GM12878 (cell line): ENCODE results near the gene TXNDC17. TPM values are rescaled to one million over a fixed set of nuclear protein-coding genes. Genes with fewer than 3 reads are reported as not detected.

Source experiments
- ATAC-seq: fragments of 200-7000 bp; cut with Tn5 transposase; 3 replicates; pipeline ENCODE4 v1.9.1; 2020; ENCODE audit warnings: mild to moderate bottlenecking, moderate library complexity
- BruUV-seq: library from RNA; stranded (reverse); fragments of 400-500 nt; replicated peaks from 2 replicates; lab custom pipeline; 2021; lab: Mats Ljungman, UMichigan
- CTCF ChIA-PET: fragments of 300-600 bp; sonication (Branson Sonifier 250); formaldehyde crosslinking; extraction: SDS; loops from one replicate; lab custom pipeline; 2021; ENCODE audit warnings: inconsistent platforms; lab: Yijun Ruan, JAX
- POLR2A ChIA-PET: fragments of 350-600 bp; formaldehyde crosslinking; extraction: SDS; loops from one replicate; lab custom pipeline; 2021; ENCODE audit warnings: inconsistent platforms; lab: Charles Lee
- RAD21 ChIA-PET: fragments of 300-600 bp; sonication (Branson Sonifier 250); formaldehyde crosslinking; loops from one replicate; lab custom pipeline; 2023; ENCODE audit warnings: antibody characterized with exemption; ENCODE audit not compliant: unreplicated experiment; lab: Charles Lee
- SMC1A ChIA-PET: fragments of 300-600 bp; sonication (Branson Sonifier 250); formaldehyde crosslinking; loops from one replicate; lab custom pipeline; 2023; ENCODE audit not compliant: unreplicated experiment, uncharacterized antibody; lab: Charles Lee
- DNase-seq: peaks from one replicate; pipeline ENCODE4 v3.0.0-alpha.2; 2011; ENCODE audit warnings: low read depth, low spot score
- FAIRE-seq: peaks from 3 replicates; lab custom pipeline; 2011; peaks lifted over from hg19 to GRCh38; lab: Jason Lieb, UNC
- H2AFZ ChIP-seq: 2 replicates; pipeline ENCODE4 v1.6.0; 2011; ENCODE audit warnings: low read depth, low read length, control low read depth; ENCODE audit not compliant: control insufficient read depth
- H3K27ac ChIP-seq: 2 replicates; pipeline ENCODE4 v1.5.1; 2011; ENCODE audit warnings: control low read depth; ENCODE audit not compliant: control insufficient read depth, insufficient read depth
- H3K27me3 ChIP-seq, 2 experiments: replicated peaks in 1 of 2; 2 replicates each; pipeline versions ENCODE4 v1.6.0 to v1.6.1; 2011; ENCODE audit warnings: low read length in 1 of 2; ENCODE audit not compliant: control insufficient read depth in 2 of 2, insufficient read depth in 2 of 2
- H3K36me3 ChIP-seq, 2 experiments: 2 replicates each; pipeline ENCODE4 v1.5.1; 2011; ENCODE audit warnings: low read length in 1 of 2; ENCODE audit not compliant: control insufficient read depth in 2 of 2, insufficient read depth in 2 of 2
- H3K4me1 ChIP-seq: 2 replicates; pipeline ENCODE4 v1.6.1; 2011; ENCODE audit warnings: mild to moderate bottlenecking, low read length, moderate library complexity, mixed read lengths; ENCODE audit not compliant: control insufficient read depth, insufficient read depth
- H3K4me2 ChIP-seq: 2 replicates; pipeline ENCODE4 v1.6.0; 2011; ENCODE audit warnings: control low read depth; ENCODE audit not compliant: control insufficient read depth, insufficient read depth
- H3K4me3 ChIP-seq: fragments of 200-600 bp; sonication (generic); 2 replicates; pipeline ENCODE4 v1.5.1; 2016
- H3K79me2 ChIP-seq: 2 replicates; pipeline ENCODE4 v1.6.0; 2011; ENCODE audit warnings: low read length; ENCODE audit not compliant: control insufficient read depth, insufficient read depth
- H3K9ac ChIP-seq: 2 replicates; pipeline ENCODE4 v1.8.0; 2011; ENCODE audit warnings: low read length, control low read depth, mixed read lengths; ENCODE audit not compliant: control insufficient read depth, insufficient read depth
- H3K9me3 ChIP-seq: replicated peaks from 3 replicates; pipeline ENCODE4 v1.5.1; 2011; ENCODE audit warnings: mild to moderate bottlenecking, low read length; ENCODE audit not compliant: control insufficient read depth, insufficient read depth
- H4K20me1 ChIP-seq: 2 replicates; pipeline ENCODE4 v1.6.0; 2011; ENCODE audit not compliant: control insufficient read depth, insufficient read depth
- ASH2L ChIP-seq: fragments of 300-600, 200-600 bp; sonication (generic); IDR thresholded peaks from 2 replicates; pipeline ENCODE4 v1.6.1; 2017; ENCODE audit warnings: low read depth, mild to moderate bottlenecking, borderline replicate concordance
- NKRF ChIP-seq: fragments of 450-650 bp; conservative IDR thresholded peaks from 2 replicates; pipeline ENCODE4 v1.6.1; 2017; ENCODE audit warnings: mild to moderate bottlenecking, moderate library complexity
- NRF1 ChIP-seq: conservative IDR thresholded peaks from 2 replicates; pipeline ENCODE4 v1.6.1; 2011; ENCODE audit warnings: mild to moderate bottlenecking, low read depth, low read length, improper control_type of control experiment
- PAX8 ChIP-seq: fragments of 450-650 bp; IDR thresholded peaks from 2 replicates; pipeline ENCODE4 v1.6.1; 2017; ENCODE audit warnings: mild to moderate bottlenecking, moderate library complexity
- RBBP5 ChIP-seq: fragments of 200-600 bp; sonication (generic); conservative IDR thresholded peaks from 2 replicates; pipeline ENCODE4 v1.6.1; 2016
- RELA ChIP-seq: fragments of 450-650 bp; IDR thresholded peaks from 2 replicates; pipeline ENCODE4 v1.8.0; 2014; ENCODE audit warnings: borderline replicate concordance; ENCODE audit not compliant: partially characterized antibody
- SMAD5 ChIP-seq: IDR thresholded peaks from 2 replicates; pipeline ENCODE4 v1.6.1; 2016; ENCODE audit warnings: antibody characterized with exemption, low read depth
- SREBF2 ChIP-seq: IDR thresholded peaks from 2 replicates; pipeline ENCODE4 v1.6.1; 2012; ENCODE audit warnings: mild to moderate bottlenecking, low read length
- SRF ChIP-seq, 2 experiments: IDR thresholded peaks; 2 replicates each; pipeline ENCODE4 v1.6.1; 2011; ENCODE audit warnings: low read depth in 2 of 2, low read length in 2 of 2, mild to moderate bottlenecking in 1 of 2, moderate library complexity in 1 of 2
- ZSCAN29 ChIP-seq: fragments of 450-650 bp; IDR thresholded peaks from 2 replicates; pipeline ENCODE4 v1.6.1; 2017; ENCODE audit warnings: mild to moderate bottlenecking, moderate library complexity
- WGBS: methylation state at CpG from one replicate; pipeline ENCODE4 v1.1.6; 2016; ENCODE audit warnings: low lambda C conversion rate; ENCODE audit not compliant: insufficient replicate concordance, insufficient coverage; ENCODE audit errors: missing lambda C conversion rate; 5-methylcytosine and 5-hydroxymethylcytosine counted together
- in situ Hi-C: fragments of 300-500 bp; cut with MboI; formaldehyde crosslinking; loops from 9 replicates; pipeline ENCODE4 v1.14.3; 2018; ENCODE audit warnings: mixed read lengths
- intact Hi-C: fragments of 100-400 bp; cut with micrococcal nuclease; formaldehyde crosslinking; loops from one replicate; pipeline ENCODE4 v1.14.2; 2022; ENCODE audit not compliant: unreplicated experiment
- polyA plus RNA-seq, 11 experiments: library from polyadenylated mRNA; depleted of rRNA in 4 of 11; unstranded in 6 of 11; stranded (reverse) in 5 of 11; fragments of >200 nt; fragmentation: Nextera tagmentation in 4 of 11; fragmentation: Illumina TruSeq in 1 of 11; extraction: Ambion mirVana in 4 of 11; extraction: Trizol in 1 of 11; gene quantifications; 1 replicate in 1 of 11; 2 replicates in 10 of 11; pipeline versions ENCODE4 v1.2.1 to v1.2.3, GENCODE V29; 2011 to 2016; ENCODE audit warnings: inconsistent platforms in 2 of 11, missing spikeins in 2 of 11, low read depth in 1 of 11
- total RNA-seq, 4 experiments: library from RNA; depleted of rRNA in 3 of 4; stranded (reverse); fragments of >200 nt in 3 of 4; fragmentation: Illumina TruSeq in 1 of 4; extraction: Trizol in 1 of 4; gene quantifications; 2 replicates each; pipeline versions ENCODE4 v1.2.1 to v1.2.3, GENCODE V29; 2013 to 2021
- TF ChIP-seq, protein P1 (sequence below): IDR thresholded peaks from 2 replicates; pipeline ENCODE4 v1.6.1; 2012; ENCODE audit warnings: low read depth, low read length, improper control_type of control experiment
- TF ChIP-seq, protein P2 (sequence below): fragments of 450-650 bp; IDR thresholded peaks from 2 replicates; pipeline ENCODE4 v1.6.1; 2017; ENCODE audit warnings: mild to moderate bottlenecking
- TF ChIP-seq, protein P3 (sequence below): IDR thresholded peaks from 2 replicates; pipeline ENCODE4 v1.6.1; 2011; ENCODE audit warnings: low read depth, mild to moderate bottlenecking, low read length, moderate library complexity, borderline replicate concordance; ENCODE audit errors: extremely low read depth

The TXNDC17 gene
- total and polyA plus RNA-seq, 10 of the 15 experiments (the other 5 are each of a cell fraction or from before 2014, with no cell fraction given): 124 to 957 (median 216) TPM

DNA sequence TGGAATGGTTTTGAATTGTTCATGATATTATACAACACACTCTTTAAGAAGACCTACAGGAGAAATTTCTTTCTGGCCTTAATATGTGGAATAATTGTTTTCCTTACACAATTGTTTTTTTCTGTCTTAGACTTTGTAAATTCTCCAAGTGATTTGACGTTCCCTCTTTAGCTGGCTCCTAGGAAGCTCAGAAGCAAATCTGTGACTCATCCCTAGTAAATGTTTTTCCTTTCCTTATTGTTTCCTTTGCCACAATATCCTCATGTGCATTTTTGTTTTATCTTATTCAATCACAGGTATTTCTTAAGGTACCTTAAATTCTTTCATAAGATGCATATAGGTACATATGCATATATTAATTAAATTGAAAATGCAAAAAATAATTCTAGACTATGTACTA lies 13.8 kb upstream of the TXNDC17 start:
- BruUV-seq: no TSS peak
- H3K79me2 ChIP-seq: no peaks in the 10 kb centered on the region
- ChIA-PET CTCF (no interaction called here), RAD21 (no interaction called here), POLR2A (no interaction called here), SMC1A (no interaction called here)
- H3K9me3 ChIP-seq: no peaks in the 10 kb centered on the region
- H3K27ac ChIP-seq: no peak overlapping the region
- 90% methylated on average over 1 of the region's 1 CpG for WGBS
- FAIRE-seq (no peak), DNase-seq (no peak), ATAC-seq (no peak)
- no peak overlapping the region for H2AFZ ChIP-seq
- no peak overlapping the region for H3K9ac ChIP-seq
- no peaks in the 10 kb centered on the region for H3K4me1 ChIP-seq
- H3K4me2 ChIP-seq: no peak overlapping the region
- TF ChIP-seq, protein P1, sequence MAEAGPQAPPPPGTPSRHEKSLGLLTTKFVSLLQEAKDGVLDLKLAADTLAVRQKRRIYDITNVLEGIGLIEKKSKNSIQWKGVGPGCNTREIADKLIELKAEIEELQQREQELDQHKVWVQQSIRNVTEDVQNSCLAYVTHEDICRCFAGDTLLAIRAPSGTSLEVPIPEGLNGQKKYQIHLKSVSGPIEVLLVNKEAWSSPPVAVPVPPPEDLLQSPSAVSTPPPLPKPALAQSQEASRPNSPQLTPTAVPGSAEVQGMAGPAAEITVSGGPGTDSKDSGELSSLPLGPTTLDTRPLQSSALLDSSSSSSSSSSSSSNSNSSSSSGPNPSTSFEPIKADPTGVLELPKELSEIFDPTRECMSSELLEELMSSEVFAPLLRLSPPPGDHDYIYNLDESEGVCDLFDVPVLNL: no peak
- intact Hi-C loops (no loop called here), in situ Hi-C loops (no loop called here)
- H3K4me3 ChIP-seq: no peak overlapping the region
- peaks cover 2 to 5% of the 10 kb centered on the region in 2 experiments for H3K36me3 ChIP-seq
- H4K20me1 ChIP-seq: no peaks in the 10 kb centered on the region
- H3K27me3 ChIP-seq: no peaks in the 10 kb centered on the region

GRCh38 chr17:6630390-6630789 lies 10.5 kb upstream of the TXNDC17 start:
- SMC1A ChIA-PET: no interaction called here
- no peak for TF ChIP-seq ASH2L
- no peak for TF ChIP-seq RELA
- no peak for TF ChIP-seq SREBF2
- TF ChIP-seq, protein P2, sequence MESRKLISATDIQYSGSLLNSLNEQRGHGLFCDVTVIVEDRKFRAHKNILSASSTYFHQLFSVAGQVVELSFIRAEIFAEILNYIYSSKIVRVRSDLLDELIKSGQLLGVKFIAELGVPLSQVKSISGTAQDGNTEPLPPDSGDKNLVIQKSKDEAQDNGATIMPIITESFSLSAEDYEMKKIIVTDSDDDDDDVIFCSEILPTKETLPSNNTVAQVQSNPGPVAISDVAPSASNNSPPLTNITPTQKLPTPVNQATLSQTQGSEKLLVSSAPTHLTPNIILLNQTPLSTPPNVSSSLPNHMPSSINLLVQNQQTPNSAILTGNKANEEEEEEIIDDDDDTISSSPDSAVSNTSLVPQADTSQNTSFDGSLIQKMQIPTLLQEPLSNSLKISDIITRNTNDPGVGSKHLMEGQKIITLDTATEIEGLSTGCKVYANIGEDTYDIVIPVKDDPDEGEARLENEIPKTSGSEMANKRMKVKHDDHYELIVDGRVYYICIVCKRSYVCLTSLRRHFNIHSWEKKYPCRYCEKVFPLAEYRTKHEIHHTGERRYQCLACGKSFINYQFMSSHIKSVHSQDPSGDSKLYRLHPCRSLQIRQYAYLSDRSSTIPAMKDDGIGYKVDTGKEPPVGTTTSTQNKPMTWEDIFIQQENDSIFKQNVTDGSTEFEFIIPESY: no peak
- TF ChIP-seq, protein P3, sequence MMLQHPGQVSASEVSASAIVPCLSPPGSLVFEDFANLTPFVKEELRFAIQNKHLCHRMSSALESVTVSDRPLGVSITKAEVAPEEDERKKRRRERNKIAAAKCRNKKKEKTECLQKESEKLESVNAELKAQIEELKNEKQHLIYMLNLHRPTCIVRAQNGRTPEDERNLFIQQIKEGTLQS: no peak
- TF ChIP-seq SMAD5: no peak
- no peak for TF ChIP-seq PAX8
- TF ChIP-seq NRF1: no peak
- TF ChIP-seq SRF (IDR thresholded peaks at IDR 0.05; ENCODE audit: low read depth in 2 of 2, low read length in 2 of 2): no peak
- TF ChIP-seq ZSCAN29: no peak
- no peak for TF ChIP-seq NKRF
- TF ChIP-seq RBBP5: no peak

More at GRCh38 chr17:6630390-6630789, 10.5 kb upstream of the TXNDC17 start:
- Histone ChIP-seq H3K27me3 (no peaks in the 10 kb centered on the region), H3K9ac (no peak overlapping the region), H3K36me3 (peaks cover 2 to 13% of the 10 kb centered on the region in 2 experiments), H3K4me3 (no peak overlapping the region), H2AFZ (no peak overlapping the region), H3K79me2 (no peaks in the 10 kb centered on the region), H3K4me1 (no peaks in the 10 kb centered on the region), H3K9me3 (no peaks in the 10 kb centered on the region; the same call in 2 of the 3 replicates), H3K4me2 (no peak overlapping the region), H3K27ac (no peak overlapping the region), H4K20me1 (no peaks in the 10 kb centered on the region)
- ChIA-PET RAD21 (interaction anchor here (0.6 kb wide), 1 partner anchor 537 kb away, joined by 3 read pairs; no protein-coding TSS in a partner anchor), CTCF (no interaction called here), POLR2A (no interaction called here)
- WGBS: 100% methylated on average over 1 of the region's 1 CpG
- ATAC-seq (no peak), FAIRE-seq (no peak), DNase-seq (no peak)
- intact Hi-C loops: no loop called here
- in situ Hi-C loops: no loop called here
- no TSS peak for BruUV-seq
